Heart right ventricle (tissue), 16 donors: ENCODE data around the gene ZNF691. TPM values are rescaled to one million over a fixed set of nuclear protein-coding genes. Genes with fewer than 3 reads are reported as not detected.

ENCODE experiments used
- ATAC-seq, 8 donors: fragments of 200-7000 bp; cut with Tn5 transposase; one replicate each; pipeline ENCODE4 v1.9.1; 2020; ENCODE audit warnings: mild to moderate bottlenecking in 8 of 8, moderate library complexity in 8 of 8, moderate number of reproducible peaks in 1 of 8
- DNase-seq, 2 donors: peaks; one replicate each; pipeline ENCODE4 v3.0.0-alpha.2; 2020
- H3K27ac ChIP-seq, 10 donors: fragments of 200-600 bp; sonication (generic) in 2 of 10; one replicate each; pipeline versions ENCODE4 v1.5.0 to v1.8.0; 2020 to 2022; ENCODE audit warnings: mild to moderate bottlenecking in 3 of 10
- H3K27me3 ChIP-seq, 7 donors: fragments of 200-600 bp; one replicate each; pipeline ENCODE4 v1.8.0; 2021 to 2022; ENCODE audit warnings: mild to moderate bottlenecking in 2 of 7
- H3K36me3 ChIP-seq, 9 donors: fragments of 200-600 bp; sonication (generic) in 1 of 9; one replicate each; pipeline versions ENCODE4 v1.5.0 to v1.8.0; 2020 to 2022; ENCODE audit warnings: mild to moderate bottlenecking in 2 of 9
- H3K4me1 ChIP-seq, 9 donors: fragments of 200-600 bp; sonication (generic) in 1 of 9; one replicate each; pipeline versions ENCODE4 v1.5.0 to v1.8.0; 2020 to 2022; ENCODE audit warnings: mild to moderate bottlenecking in 4 of 9
- H3K4me3 ChIP-seq, 10 donors: fragments of 200-600 bp; sonication (generic) in 2 of 10; one replicate each; pipeline versions ENCODE4 v1.5.0 to v1.8.0; 2020 to 2022; ENCODE audit warnings: mild to moderate bottlenecking in 7 of 10, moderate library complexity in 2 of 10
- H3K9me3 ChIP-seq, 11 donors: fragments of 200-600 bp in 10 of 11; sonication (generic) in 2 of 11; one replicate each; pipeline versions ENCODE4 v1.5.0 to v1.8.0; 2013 to 2022; ENCODE audit warnings: mild to moderate bottlenecking in 2 of 11, control low read depth in 1 of 11, moderate library complexity in 1 of 11
- CTCF ChIP-seq, 9 donors: fragments of 200-600 bp; sonication (generic) in 2 of 9; IDR thresholded peaks; one replicate each; pipeline versions ENCODE4 v1.5.0 to v1.8.0; 2021 to 2022; ENCODE audit warnings: antibody characterized with exemption in 9 of 9, mild to moderate bottlenecking in 5 of 9, moderate library complexity in 1 of 9
- WGBS, 2 donors: extraction: QIAGEN DNeasy Blood & Tissue Kit; methylation state at CpG; one replicate each; pipeline ENCODE4 v1.1.7; 2013; ENCODE audit warnings: inconsistent platforms in 1 of 2; 5-methylcytosine and 5-hydroxymethylcytosine counted together
- intact Hi-C, 10 donors: fragments of 100-400 bp; cut with DNase I; formaldehyde crosslinking; loops; one replicate each; pipeline versions ENCODE4 v1.11.1 to v1.14.2; 2022
- polyA plus RNA-seq, 2 donors: library from polyadenylated mRNA; stranded (reverse); fragments of 200-250 nt; gene quantifications; one replicate each; pipeline ENCODE4 v1.2.3, GENCODE V29; 2013
- total RNA-seq, 10 donors: library from RNA; stranded (reverse); fragmentation: NEBNext Ultra II Directional in 3 of 10; extraction: Animal tissue kit (Norgen Biotek cat#: 25700) in 3 of 10; gene quantifications; one replicate each; pipeline versions ENCODE4 v1.2.1 to v1.2.4, GENCODE V29; 2021 to 2023
- donor health status: Arrhythmogenic right ventricular cardiomyopathy.
- donor health status: ischemic (EF 13 %, LVEDD 7.1; RV severe dilation, severe dysfunction).
- donor health status: healthy with polysubstance abuse.
- donor health status: DM: no; HTN: yes; CAD: no.
- donor health status: DM: no; HTN: no; CAD: no.
- donor health status: ischemic (EF 25% LVEDD 6.9; RV normal size, moderate dysfunction).
- donor health status: ischemic (EF 25% LVEDD 5.7; RV mildly dilated, moderate dysfunction).
- donor health status: healthy.
- donor health status: DM: yes; HTN: yes; CAD: no.
- donor health status: Ischemic cardiomyopathy.
- donor health status: ischemic (EF 35%, LVEDD 5.7; RV mildly dilated, moderate dysfunction).
- donor health status: nonischemic (EF 11% LVEDD 7.7; RV severe dilation, severe dysfunction).
- donor health status: DM: yes; HTN: yes; CAD: no.
- donor health status: PGD.
- donor health status: ischemic (EF 29% LVEDD 5.4; RV normal size, mild dysfunction).
- donor health status: nonischemic (EF 23%, LVEDD 6.1; RV moderate dilation, normal function).

ZNF691 gene
- total and polyA plus RNA-seq, 12 donors, result 6.0 to 10.1 (median 7.9) TPM

GRCh38 chr1:42825036-42825851 is 21.2 kb upstream of the ZNF691 start:
- Histone ChIP-seq H3K4me3 (no peak overlapping the region), H3K27me3 (no peaks in the 10 kb centered on the region), H3K4me1 (peaks cover 0 to 14% (median 0%) of the 10 kb centered on the region in 9 donors), H3K36me3 (peaks cover 0 to 24% (median 0%) of the 10 kb centered on the region in 9 donors), H3K27ac (no peak overlapping the region), H3K9me3 (no peaks in the 10 kb centered on the region)
- ATAC-seq (no peak), DNase-seq (no peak)
- intact Hi-C loops, result no loop called here
- 75 to 77% methylated on average over 10 of the region's 10 CpGs for WGBS, 2 donors
- no peak for TF ChIP-seq CTCF (IDR thresholded peaks at IDR 0.05)

GRCh38 chr1:42830631-42831030 is 15.8 kb upstream of the ZNF691 start:
- DNase-seq, result no peak
- ATAC-seq, result no peak
- WGBS, 2 donors, result 88 to 91% methylated on average over 17 of the region's 17 CpGs
- intact Hi-C loops, result no loop called here
- Histone ChIP-seq H3K9me3 (no peaks in the 10 kb centered on the region), H3K36me3 (peaks cover 0 to 34% (median 0%) of the 10 kb centered on the region in 9 donors), H3K4me3 (no peak overlapping the region), H3K4me1 (no peaks in the 10 kb centered on the region), H3K27me3 (no peaks in the 10 kb centered on the region), H3K27ac (no peak overlapping the region)
- TF ChIP-seq CTCF (IDR thresholded peaks at IDR 0.05), result no peak

GRCh38 chr1:42831273-42831672 is 15.1 kb upstream of the ZNF691 start:
- no peaks in the 10 kb centered on the region for H3K4me1 ChIP-seq
- no peaks in the 10 kb centered on the region for H3K9me3 ChIP-seq
- H3K27ac ChIP-seq, result no peak overlapping the region
- no peak for DNase-seq
- no peak for TF ChIP-seq CTCF (IDR thresholded peaks at IDR 0.05)
- H3K36me3 ChIP-seq, result peaks cover 0 to 34% (median 0%) of the 10 kb centered on the region in 9 donors
- H3K27me3 ChIP-seq, result no peaks in the 10 kb centered on the region
- no peak for ATAC-seq
- no peak overlapping the region for H3K4me3 ChIP-seq
- intact Hi-C loops, result no loop called here

GRCh38 chr1:42832641-42833240 is 13.7 kb upstream of the ZNF691 start:
- peaks cover 0 to 35% (median 0%) of the 10 kb centered on the region in 9 donors for H3K36me3 ChIP-seq

More at GRCh38 chr1:42832641-42833240, 13.7 kb upstream of the ZNF691 start:
- H3K27ac ChIP-seq, result no peak overlapping the region
- H3K4me1 ChIP-seq, result no peaks in the 10 kb centered on the region
- intact Hi-C loops, result no loop called here
- no peaks in the 10 kb centered on the region for H3K9me3 ChIP-seq
- ATAC-seq (no peak), DNase-seq (no peak)
- no peak overlapping the region for H3K4me3 ChIP-seq
- WGBS, 2 donors, result 92 to 93% methylated on average over 3 of the region's 3 CpGs
- no peaks in the 10 kb centered on the region for H3K27me3 ChIP-seq
- no peak for TF ChIP-seq CTCF (IDR thresholded peaks at IDR 0.05)
